Measurements from ENCODE around the gene NMT1. TPM values are rescaled to one million over a fixed set of nuclear protein-coding genes. Genes with fewer than 3 reads are reported as not detected.
A peak's percentile ranks its signal among the peaks of the same experiment; 100 is the strongest.

Gene NMT1
- total and polyA plus RNA-seq, 2 of the 13 experiments (the other 11 are each of a cell fraction or from before 2014, with no cell fraction given): 75.7 to 142 TPM

GRCh38 chr17:45129426-45129939, 68.4 kb downstream of the NMT1 start (continued):
- no peak for TF ChIP-seq ZBTB10 (CRISPR knock-in tag; IDR thresholded peaks at IDR 0.05; ENCODE audit: borderline replicate concordance)
- peak; percentile 54; the same call in 1 of the 2 replicates for TF ChIP-seq FOXP4 (CRISPR knock-in tag; IDR thresholded peaks at IDR 0.05)
- 0 out of 2 replicates have a peak, but pooled peaks have one; percentile 29 for TF ChIP-seq ZFY (CRISPR knock-in tag; IDR thresholded peaks at IDR 0.05)
- no peak for TF ChIP-seq MED8 (CRISPR knock-in tag; IDR thresholded peaks at IDR 0.05; ENCODE audit: insufficient replicate concordance)
- peak; percentile 41; the same call in 1 of the 2 replicates for TF ChIP-seq ZNF12 (CRISPR knock-in tag; IDR thresholded peaks at IDR 0.05)
- 0 out of 2 replicates have a peak, but pooled peaks have one; percentile 14 for TF ChIP-seq ELF1 (CRISPR knock-in tag; IDR thresholded peaks at IDR 0.05)
- TF ChIP-seq POLR2A (IDR thresholded peaks at IDR 0.05; ENCODE audit: insufficient read depth in 1 of 2, low read depth in 2 of 2, low read length in 2 of 2): peak in 1 of 2 experiments; percentile 43; a peak in 1 of 4 replicates
- TF ChIP-seq NFYC (CRISPR knock-in tag; IDR thresholded peaks at IDR 0.05): no peak
- TF ChIP-seq ZNF510 (CRISPR knock-in tag; IDR thresholded peaks at IDR 0.05; ENCODE audit: low read depth): no peak
- TF ChIP-seq NCOA2 (CRISPR knock-in tag; IDR thresholded peaks at IDR 0.05): peak; percentile 80
- peak; percentile 81 for TF ChIP-seq MAX (IDR thresholded peaks at IDR 0.05)
- no peak for TF ChIP-seq MEF2D (CRISPR knock-in tag; IDR thresholded peaks at IDR 0.05)
- TF ChIP-seq, protein P1, sequence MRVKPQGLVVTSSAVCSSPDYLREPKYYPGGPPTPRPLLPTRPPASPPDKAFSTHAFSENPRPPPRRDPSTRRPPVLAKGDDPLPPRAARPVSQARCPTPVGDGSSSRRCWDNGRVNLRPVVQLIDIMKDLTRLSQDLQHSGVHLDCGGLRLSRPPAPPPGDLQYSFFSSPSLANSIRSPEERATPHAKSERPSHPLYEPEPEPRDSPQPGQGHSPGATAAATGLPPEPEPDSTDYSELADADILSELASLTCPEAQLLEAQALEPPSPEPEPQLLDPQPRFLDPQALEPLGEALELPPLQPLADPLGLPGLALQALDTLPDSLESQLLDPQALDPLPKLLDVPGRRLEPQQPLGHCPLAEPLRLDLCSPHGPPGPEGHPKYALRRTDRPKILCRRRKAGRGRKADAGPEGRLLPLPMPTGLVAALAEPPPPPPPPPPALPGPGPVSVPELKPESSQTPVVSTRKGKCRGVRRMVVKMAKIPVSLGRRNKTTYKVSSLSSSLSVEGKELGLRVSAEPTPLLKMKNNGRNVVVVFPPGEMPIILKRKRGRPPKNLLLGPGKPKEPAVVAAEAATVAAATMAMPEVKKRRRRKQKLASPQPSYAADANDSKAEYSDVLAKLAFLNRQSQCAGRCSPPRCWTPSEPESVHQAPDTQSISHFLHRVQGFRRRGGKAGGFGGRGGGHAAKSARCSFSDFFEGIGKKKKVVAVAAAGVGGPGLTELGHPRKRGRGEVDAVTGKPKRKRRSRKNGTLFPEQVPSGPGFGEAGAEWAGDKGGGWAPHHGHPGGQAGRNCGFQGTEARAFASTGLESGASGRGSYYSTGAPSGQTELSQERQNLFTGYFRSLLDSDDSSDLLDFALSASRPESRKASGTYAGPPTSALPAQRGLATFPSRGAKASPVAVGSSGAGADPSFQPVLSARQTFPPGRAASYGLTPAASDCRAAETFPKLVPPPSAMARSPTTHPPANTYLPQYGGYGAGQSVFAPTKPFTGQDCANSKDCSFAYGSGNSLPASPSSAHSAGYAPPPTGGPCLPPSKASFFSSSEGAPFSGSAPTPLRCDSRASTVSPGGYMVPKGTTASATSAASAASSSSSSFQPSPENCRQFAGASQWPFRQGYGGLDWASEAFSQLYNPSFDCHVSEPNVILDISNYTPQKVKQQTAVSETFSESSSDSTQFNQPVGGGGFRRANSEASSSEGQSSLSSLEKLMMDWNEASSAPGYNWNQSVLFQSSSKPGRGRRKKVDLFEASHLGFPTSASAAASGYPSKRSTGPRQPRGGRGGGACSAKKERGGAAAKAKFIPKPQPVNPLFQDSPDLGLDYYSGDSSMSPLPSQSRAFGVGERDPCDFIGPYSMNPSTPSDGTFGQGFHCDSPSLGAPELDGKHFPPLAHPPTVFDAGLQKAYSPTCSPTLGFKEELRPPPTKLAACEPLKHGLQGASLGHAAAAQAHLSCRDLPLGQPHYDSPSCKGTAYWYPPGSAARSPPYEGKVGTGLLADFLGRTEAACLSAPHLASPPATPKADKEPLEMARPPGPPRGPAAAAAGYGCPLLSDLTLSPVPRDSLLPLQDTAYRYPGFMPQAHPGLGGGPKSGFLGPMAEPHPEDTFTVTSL (CRISPR knock-in tag; IDR thresholded peaks at IDR 0.05; ENCODE audit: borderline replicate concordance): no peak
- TF ChIP-seq CBX2 (IDR thresholded peaks at IDR 0.05; ENCODE audit: low read depth, low read length): no peak
- TF ChIP-seq CBX2 (CRISPR knock-in tag; IDR thresholded peaks at IDR 0.05; ENCODE audit: low read depth): no peak
- TF ChIP-seq SMYD3 (CRISPR knock-in tag; IDR thresholded peaks at IDR 0.05): no peak
- peak; percentile 66; the same call in 1 of the 2 replicates for TF ChIP-seq SALL1 (CRISPR knock-in tag; IDR thresholded peaks at IDR 0.05)
- peak; percentile 96 for TF ChIP-seq PITX1 (CRISPR knock-in tag; IDR thresholded peaks at IDR 0.05)
- no peak for TF ChIP-seq FOXO4 (CRISPR knock-in tag; conservative IDR thresholded peaks at IDR 0.05)

All from HepG2 (cell line).